Gastrocnemius medialis (tissue), 4 donors: ENCODE results near the gene DYNLT5. TPM values are rescaled to one million over a fixed set of nuclear protein-coding genes. Genes with fewer than 3 reads are reported as not detected.
"Not testable (repeated sequence)": the region's sequence is repeated elsewhere in the genome, so short reads cannot be mapped to it uniquely, and the experiment has no call there.

ENCODE experiments used
- ATAC-seq, 2 donors: fragments of 150-250 bp; one replicate each; pipeline ENCODE4 v1.9.1; 2016
- DNase-seq, 2 donors: peaks; one replicate each; pipeline ENCODE4 v3.0.0-alpha.2; 2019
- H3K27ac ChIP-seq, 4 donors: fragments of 200-600 bp; sonication (generic); 1 replicate in 1 of 4; 2 replicates in 3 of 4; pipeline ENCODE4 v1.5.1; 2016 to 2018; ENCODE audit warnings: mild to moderate bottlenecking in 2 of 4, moderate library complexity in 1 of 4
- H3K27me3 ChIP-seq, 3 donors: fragments of 200-600 bp; sonication (generic) in 2 of 3; 1 replicate in 1 of 3; 2 replicates in 2 of 3; pipeline versions ENCODE4 v1.5.1 to v1.6.0; 2016 to 2019; ENCODE audit warnings: mild to moderate bottlenecking in 1 of 3, moderate library complexity in 1 of 3
- H3K36me3 ChIP-seq, 2 donors: fragments of 200-600 bp; sonication (generic) in 1 of 2; one replicate each; pipeline ENCODE4 v1.5.1; 2017 to 2018
- H3K4me1 ChIP-seq, 2 donors: fragments of 200-600 bp; sonication (generic) in 1 of 2; one replicate each; pipeline ENCODE4 v1.5.1; 2016 to 2017; ENCODE audit warnings: mild to moderate bottlenecking in 2 of 2
- H3K4me3 ChIP-seq, 4 donors: fragments of 200-600 bp; sonication (generic) in 3 of 4; 1 replicate in 1 of 4; 2 replicates in 3 of 4; pipeline ENCODE4 v1.5.1; 2016 to 2019; ENCODE audit warnings: mild to moderate bottlenecking in 2 of 4
- H3K9me3 ChIP-seq, 3 donors: fragments of 200-600 bp; sonication (generic) in 2 of 3; 1 replicate in 1 of 3; 2 replicates in 2 of 3; pipeline ENCODE4 v1.5.1; 2016 to 2019
- CTCF ChIP-seq, 5 experiments: fragments of 450-650 bp in 3 of 5; fragments of 200-600 bp in 2 of 5; sonication (generic) in 2 of 5; IDR thresholded peaks in 4 of 5; conservative IDR thresholded peaks in 1 of 5; 1 replicate in 4 of 5; 2 replicates in 1 of 5; pipeline ENCODE4 v1.5.1; 2016 to 2019; ENCODE audit warnings: antibody characterized with exemption in 5 of 5, mild to moderate bottlenecking in 3 of 5, moderate library complexity in 3 of 5
- POLR2A ChIP-seq, 2 donors: fragments of 450-650 bp; IDR thresholded peaks; one replicate each; pipeline ENCODE4 v1.6.1; 2017; ENCODE audit warnings: antibody characterized with exemption in 2 of 2, mild to moderate bottlenecking in 2 of 2, moderate library complexity in 2 of 2
- in situ Hi-C, 4 donors: fragments of 200-750 bp; cut with MboI; loops; one replicate each; pipeline versions ENCODE4 v1.15.0 to v1.8.0; 2017; ENCODE audit warnings: low sequenced_read_pairs in 4 of 4
- intact Hi-C: fragments of 100-400 bp; cut with DNase I; formaldehyde crosslinking; loops from one replicate; pipeline ENCODE4 v1.15.1; 2023; ENCODE audit warnings: low total_unique reads
- total RNA-seq, 4 donors: library from RNA; depleted of rRNA; stranded (reverse); fragments of >200 nt; gene quantifications; one replicate each; pipeline versions ENCODE4 v1.1.0 to v1.2.3, GENCODE V29; 2016

The DYNLT5 gene
- total RNA-seq, 4 donors from 2014 or later, result 1.6 TPM; not detected in 3

- H3K4me3 ChIP-seq, result no peak overlapping the region
- H3K27me3 ChIP-seq, result no peaks in the 10 kb centered on the region
- intact Hi-C loops, result no loop called here
- in situ Hi-C loops, result no loop called here
- DNase-seq (no peak), ATAC-seq (no peak)
- no peak for TF ChIP-seq CTCF (IDR thresholded peaks at IDR 0.05 in 4 of 5, conservative IDR thresholded peaks at IDR 0.05 in 1 of 5)
- no peak for TF ChIP-seq POLR2A (IDR thresholded peaks at IDR 0.05)
- no peaks in the 10 kb centered on the region for H3K36me3 ChIP-seq
- no peak overlapping the region for H3K27ac ChIP-seq
- H3K4me1 ChIP-seq, result no peaks in the 10 kb centered on the region
- no peaks in the 10 kb centered on the region for H3K9me3 ChIP-seq
Measured at GRCh38 chr1:66788231-66788939, 36.1 kb downstream of the DYNLT5 start.

- H3K27me3 ChIP-seq, result no peaks in the 10 kb centered on the region
- no peaks in the 10 kb centered on the region for H3K36me3 ChIP-seq
- H3K9me3 ChIP-seq, result no peaks in the 10 kb centered on the region
- no peak for ATAC-seq
- TF ChIP-seq POLR2A (IDR thresholded peaks at IDR 0.05) (no peak), CTCF (IDR thresholded peaks at IDR 0.05 in 4 of 5, conservative IDR thresholded peaks at IDR 0.05 in 1 of 5) (no peak)
- no peak for DNase-seq
- no peaks in the 10 kb centered on the region for H3K4me1 ChIP-seq
- in situ Hi-C loops (no loop called here), intact Hi-C loops (no loop called here)
- H3K4me3 ChIP-seq, result no peak overlapping the region
- H3K27ac ChIP-seq, result no peak overlapping the region
Measured at GRCh38 chr1:66791621-66792610, 39.7 kb downstream of the DYNLT5 start.

GRCh38 chr1:66795839-66796238 lies 43.6 kb downstream of the DYNLT5 start:
- H3K9me3 ChIP-seq, in situ Hi-C loops, H3K4me3 ChIP-seq, intact Hi-C loops, H3K27ac ChIP-seq, H3K4me1 ChIP-seq, DNase-seq, ATAC-seq, H3K27me3 ChIP-seq, H3K36me3 ChIP-seq: not testable (repeated sequence)

GRCh38 chr1:66809245-66809644 lies 57.0 kb downstream of the DYNLT5 start:
- TF ChIP-seq POLR2A (IDR thresholded peaks at IDR 0.05) (no peak), CTCF (IDR thresholded peaks at IDR 0.05 in 4 of 5, conservative IDR thresholded peaks at IDR 0.05 in 1 of 5) (no peak)
- in situ Hi-C loops (no loop called here), intact Hi-C loops (no loop called here)
- no peak for DNase-seq
- ATAC-seq, result no peak
- no peak overlapping the region for H3K27ac ChIP-seq
- no peaks in the 10 kb centered on the region for H3K27me3 ChIP-seq
- no peaks in the 10 kb centered on the region for H3K4me1 ChIP-seq
- H3K9me3 ChIP-seq, result no peaks in the 10 kb centered on the region
- no peak overlapping the region for H3K4me3 ChIP-seq
- H3K36me3 ChIP-seq, result no peaks in the 10 kb centered on the region

- H3K27ac ChIP-seq, result no peak overlapping the region
- ATAC-seq (no peak), DNase-seq (no peak)
- TF ChIP-seq CTCF (IDR thresholded peaks at IDR 0.05 in 4 of 5, conservative IDR thresholded peaks at IDR 0.05 in 1 of 5) (no peak), POLR2A (IDR thresholded peaks at IDR 0.05) (no peak)
- H3K27me3 ChIP-seq, result no peaks in the 10 kb centered on the region
- no peak overlapping the region for H3K4me3 ChIP-seq
- no peaks in the 10 kb centered on the region for H3K36me3 ChIP-seq
- in situ Hi-C loops, result no loop called here
- intact Hi-C loops, result no loop called here
- H3K4me1 ChIP-seq, result no peaks in the 10 kb centered on the region
- H3K9me3 ChIP-seq, result no peaks in the 10 kb centered on the region
Measured at GRCh38 chr1:66809736-66810326, 57.6 kb downstream of the DYNLT5 start.
